SU-DHL-6 (cell line): ENCODE data around the gene SMPD3.

ENCODE experiments used
- H2AFZ ChIP-seq: fragments of 200-600 bp; sonication (generic); 2 replicates; pipeline ENCODE4 v1.6.1; 2014; ENCODE audit warnings: low read depth, mild to moderate bottlenecking, moderate library complexity, mixed read lengths, antibody characterized with exemption, low read length; ENCODE audit not compliant: severe bottlenecking
- H3F3A ChIP-seq: fragments of 200-600 bp; shearing (Covaris generic); 2 replicates; pipeline ENCODE4 v1.6.0; 2016; ENCODE audit warnings: antibody characterized with exemption, mild to moderate bottlenecking; ENCODE audit not compliant: insufficient read depth
- H3K27ac ChIP-seq: fragments of 200-600 bp; sonication (generic); 2 replicates; pipeline ENCODE4 v1.5.1; 2016; ENCODE audit warnings: low read depth, mild to moderate bottlenecking, low read length, moderate library complexity, mixed read lengths
- H3K27me3 ChIP-seq: fragments of 200-600 bp; sonication (generic), shearing (Covaris generic); 2 replicates; pipeline ENCODE4 v1.6.0; 2014; ENCODE audit warnings: mild to moderate bottlenecking, low read length
- H3K36me3 ChIP-seq: fragments of 200-600 bp; sonication (generic); 2 replicates; pipeline ENCODE4 v1.6.1; 2014; ENCODE audit warnings: mild to moderate bottlenecking, low read length, mixed read lengths
- H3K4me2 ChIP-seq: fragments of 300-600, 200-600 bp; shearing (Covaris generic), sonication (generic); 2 replicates; pipeline ENCODE4 v1.6.0; 2014; ENCODE audit warnings: low read length, low read depth, mild to moderate bottlenecking; ENCODE audit not compliant: poor library complexity, severe bottlenecking
- H3K4me3 ChIP-seq: fragments of 200-600 bp; sonication (generic); 2 replicates; pipeline ENCODE4 v1.5.1; 2014; ENCODE audit warnings: antibody characterized with exemption, low read length, mild to moderate bottlenecking, mixed read lengths; ENCODE audit not compliant: insufficient read depth, poor library complexity, severe bottlenecking
- H3K79me2 ChIP-seq: fragments of 200-600 bp; sonication (generic); 2 replicates; pipeline ENCODE4 v1.6.1; 2014; ENCODE audit warnings: mild to moderate bottlenecking, low read length, moderate library complexity; ENCODE audit not compliant: insufficient read depth
- H3K9ac ChIP-seq: fragments of 200-600 bp; sonication (generic); 2 replicates; pipeline ENCODE4 v1.7.0; 2014; ENCODE audit warnings: mild to moderate bottlenecking, low read length
- H3K9me2 ChIP-seq: fragments of 200-600 bp; sonication (generic); replicated peaks from 2 replicates; pipeline ENCODE4 v1.6.1; 2014; ENCODE audit warnings: low read length; ENCODE audit not compliant: insufficient read depth
- H3K9me3 ChIP-seq: fragments of 200-600 bp; sonication (generic); 2 replicates; pipeline ENCODE4 v1.6.1; 2014; ENCODE audit warnings: low read length, mixed read lengths; ENCODE audit not compliant: insufficient read depth
- H4K20me1 ChIP-seq: fragments of 200-600 bp; sonication (generic); 2 replicates; pipeline ENCODE4 v1.6.1; 2014; ENCODE audit warnings: low read depth, mild to moderate bottlenecking, antibody characterized with exemption, low read length, moderate library complexity, mixed read lengths
- EZH2phosphoT487 ChIP-seq: fragments of 200-600 bp; sonication (generic), shearing (Covaris generic); conservative IDR thresholded peaks from 2 replicates; pipeline ENCODE4 v1.6.1; 2018; ENCODE audit warnings: mild to moderate bottlenecking, antibody characterized with exemption, low read length, moderate library complexity, mixed read lengths
- TF ChIP-seq, protein P1 (sequence below): fragments of 200-600 bp; sonication (generic); IDR thresholded peaks from one replicate; pipeline ENCODE4 v1.5.1; 2017; ENCODE audit warnings: antibody characterized with exemption, mild to moderate bottlenecking, low read length, moderate library complexity; ENCODE audit not compliant: insufficient read depth, poor library complexity, severe bottlenecking

The SMPD3 gene

DNA sequence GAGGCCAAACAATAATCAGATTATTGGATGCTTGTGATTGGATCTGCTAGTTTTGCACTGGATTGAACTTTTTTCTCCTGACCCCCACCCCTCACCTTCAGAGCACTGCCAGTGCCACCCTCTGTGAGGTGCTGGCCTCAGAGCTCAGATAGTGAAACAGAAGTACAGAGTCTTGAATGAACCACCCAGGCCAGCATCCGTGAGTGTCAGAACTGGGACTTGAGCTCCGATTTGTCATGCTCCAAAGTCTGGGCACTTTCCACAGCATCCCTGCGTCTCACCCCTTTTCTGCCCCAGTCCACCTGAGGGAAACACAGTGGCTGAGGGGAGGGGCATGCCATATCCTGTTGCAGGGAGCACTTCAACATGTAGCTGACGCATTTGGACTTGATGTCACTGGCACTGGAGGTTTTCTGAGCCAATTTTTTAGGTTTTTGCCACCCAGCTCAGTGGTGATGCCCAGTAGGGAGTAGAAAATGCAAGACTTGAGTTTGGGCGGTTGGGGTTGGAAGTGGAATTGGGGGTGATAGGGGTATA is 47.3 kb downstream of the SMPD3 start:
- Histone ChIP-seq H3K4me2 (no peak overlapping the region), H4K20me1 (no peaks in the 10 kb centered on the region), H3F3A (no peaks in the 10 kb centered on the region), H3K9ac (no peak overlapping the region), H3K36me3 (no peaks in the 10 kb centered on the region), H3K4me3 (no peak overlapping the region), H3K27ac (no peak overlapping the region), H3K27me3 (no peaks in the 10 kb centered on the region), H3K79me2 (no peaks in the 10 kb centered on the region), H2AFZ (no peak overlapping the region), H3K9me3 (no peaks in the 10 kb centered on the region), H3K9me2 (no peaks in the 10 kb centered on the region)
- no peak for TF ChIP-seq EZH2phosphoT487
- TF ChIP-seq, protein P1, sequence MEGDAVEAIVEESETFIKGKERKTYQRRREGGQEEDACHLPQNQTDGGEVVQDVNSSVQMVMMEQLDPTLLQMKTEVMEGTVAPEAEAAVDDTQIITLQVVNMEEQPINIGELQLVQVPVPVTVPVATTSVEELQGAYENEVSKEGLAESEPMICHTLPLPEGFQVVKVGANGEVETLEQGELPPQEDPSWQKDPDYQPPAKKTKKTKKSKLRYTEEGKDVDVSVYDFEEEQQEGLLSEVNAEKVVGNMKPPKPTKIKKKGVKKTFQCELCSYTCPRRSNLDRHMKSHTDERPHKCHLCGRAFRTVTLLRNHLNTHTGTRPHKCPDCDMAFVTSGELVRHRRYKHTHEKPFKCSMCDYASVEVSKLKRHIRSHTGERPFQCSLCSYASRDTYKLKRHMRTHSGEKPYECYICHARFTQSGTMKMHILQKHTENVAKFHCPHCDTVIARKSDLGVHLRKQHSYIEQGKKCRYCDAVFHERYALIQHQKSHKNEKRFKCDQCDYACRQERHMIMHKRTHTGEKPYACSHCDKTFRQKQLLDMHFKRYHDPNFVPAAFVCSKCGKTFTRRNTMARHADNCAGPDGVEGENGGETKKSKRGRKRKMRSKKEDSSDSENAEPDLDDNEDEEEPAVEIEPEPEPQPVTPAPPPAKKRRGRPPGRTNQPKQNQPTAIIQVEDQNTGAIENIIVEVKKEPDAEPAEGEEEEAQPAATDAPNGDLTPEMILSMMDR: no peak

DNA sequence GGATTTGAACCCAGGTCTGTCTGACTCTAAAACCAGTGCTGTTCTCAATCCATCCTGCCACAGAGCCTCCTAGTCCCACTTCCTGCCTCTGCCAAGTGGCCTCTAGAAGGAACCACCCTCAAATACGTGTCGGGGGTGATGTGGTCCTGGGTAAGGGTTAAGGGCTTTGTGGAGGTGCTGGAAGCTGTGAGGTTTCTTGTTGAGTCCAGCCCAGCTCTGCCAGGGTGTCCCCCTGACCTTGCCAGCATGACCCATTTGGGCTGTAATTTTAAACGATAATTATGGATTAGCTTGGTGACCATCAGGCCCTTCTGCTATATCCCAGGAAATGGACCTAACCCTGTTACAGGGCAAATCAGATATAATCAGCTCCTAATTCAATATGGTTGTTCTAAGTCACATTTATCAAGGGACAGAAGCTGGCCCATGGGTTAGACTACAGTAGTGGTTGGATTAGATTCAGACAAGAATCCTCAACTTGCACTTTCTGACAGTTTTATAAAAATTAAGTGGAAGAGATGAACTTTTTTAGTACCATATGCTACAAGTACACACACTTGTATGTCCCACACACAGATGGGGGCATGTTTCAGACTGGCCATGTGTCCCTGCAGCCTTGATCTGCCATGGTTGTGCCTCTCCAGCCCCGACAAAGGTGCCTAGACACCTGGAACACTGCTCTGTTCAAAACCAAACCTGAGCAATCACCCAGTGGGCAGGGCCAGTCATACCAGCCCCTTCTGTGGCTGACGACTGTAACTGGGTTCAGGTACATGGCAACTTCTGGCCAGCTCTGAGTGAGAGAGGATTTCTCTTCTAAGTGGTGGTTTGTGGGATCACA is 48.0 kb downstream of the SMPD3 start:
- H3K9me3 ChIP-seq: no peaks in the 10 kb centered on the region
- no peaks in the 10 kb centered on the region for H3K27me3 ChIP-seq
- H3K79me2 ChIP-seq: no peaks in the 10 kb centered on the region
- H3F3A ChIP-seq: no peaks in the 10 kb centered on the region
- no peaks in the 10 kb centered on the region for H4K20me1 ChIP-seq
- no peak overlapping the region for H3K4me2 ChIP-seq
- no peak overlapping the region for H3K4me3 ChIP-seq
- no peaks in the 10 kb centered on the region for H3K9me2 ChIP-seq
- H2AFZ ChIP-seq: no peak overlapping the region
- no peaks in the 10 kb centered on the region for H3K36me3 ChIP-seq
- no peak for TF ChIP-seq EZH2phosphoT487
- TF ChIP-seq, protein P1: no peak
- no peak overlapping the region for H3K9ac ChIP-seq
- H3K27ac ChIP-seq: no peak overlapping the region

DNA sequence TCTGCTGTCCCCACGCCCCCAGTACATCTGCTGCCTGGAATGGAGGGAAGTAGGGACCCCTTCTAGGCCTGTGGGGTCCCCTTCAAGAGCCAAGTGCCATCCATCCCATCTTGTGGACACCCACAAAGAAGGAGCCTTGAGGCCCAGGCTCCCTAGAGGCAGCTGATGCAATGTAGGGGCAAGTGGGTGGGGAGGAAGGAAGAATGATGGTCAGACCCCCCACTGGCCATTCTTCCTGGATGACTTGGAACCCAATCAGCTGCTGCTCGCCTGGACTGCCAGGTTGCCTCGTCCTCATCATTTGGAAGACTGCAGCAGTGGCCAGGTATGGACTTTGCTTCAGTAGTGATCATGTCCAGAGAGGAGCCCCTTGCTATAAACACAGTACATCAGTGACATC is 48.9 kb downstream of the SMPD3 start:
- Histone ChIP-seq H3K79me2 (no peaks in the 10 kb centered on the region), H2AFZ (no peak overlapping the region), H3K27me3 (no peaks in the 10 kb centered on the region), H3K9me3 (no peaks in the 10 kb centered on the region), H3K36me3 (no peaks in the 10 kb centered on the region), H3F3A (no peaks in the 10 kb centered on the region), H3K4me3 (no peak overlapping the region), H3K9me2 (no peaks in the 10 kb centered on the region), H4K20me1 (no peaks in the 10 kb centered on the region), H3K4me2 (no peak overlapping the region), H3K27ac (no peak overlapping the region), H3K9ac (no peak overlapping the region)
- TF ChIP-seq, protein P1: no peak
- no peak for TF ChIP-seq EZH2phosphoT487
